GM12878 (cell line): ENCODE measurements around the gene ALAS1. TPM values are rescaled to one million over a fixed set of nuclear protein-coding genes. Genes with fewer than 3 reads are reported as not detected.

Experiments
- ATAC-seq: fragments of 200-7000 bp; cut with Tn5 transposase; 3 replicates; pipeline ENCODE4 v1.9.1; 2020; ENCODE audit warnings: mild to moderate bottlenecking, moderate library complexity
- BruUV-seq: library from RNA; stranded (reverse); fragments of 400-500 nt; replicated peaks from 2 replicates; lab custom pipeline; 2021; lab: Mats Ljungman, UMichigan
- CTCF ChIA-PET: fragments of 300-600 bp; sonication (Branson Sonifier 250); formaldehyde crosslinking; extraction: SDS; loops from one replicate; lab custom pipeline; 2021; ENCODE audit warnings: inconsistent platforms; lab: Yijun Ruan, JAX
- POLR2A ChIA-PET: fragments of 350-600 bp; formaldehyde crosslinking; extraction: SDS; loops from one replicate; lab custom pipeline; 2021; ENCODE audit warnings: inconsistent platforms; lab: Charles Lee
- RAD21 ChIA-PET: fragments of 300-600 bp; sonication (Branson Sonifier 250); formaldehyde crosslinking; loops from one replicate; lab custom pipeline; 2023; ENCODE audit warnings: antibody characterized with exemption; ENCODE audit not compliant: unreplicated experiment; lab: Charles Lee
- SMC1A ChIA-PET: fragments of 300-600 bp; sonication (Branson Sonifier 250); formaldehyde crosslinking; loops from one replicate; lab custom pipeline; 2023; ENCODE audit not compliant: unreplicated experiment, uncharacterized antibody; lab: Charles Lee
- DNase-seq: peaks from one replicate; pipeline ENCODE4 v3.0.0-alpha.2; 2011; ENCODE audit warnings: low read depth, low spot score
- FAIRE-seq: peaks from 3 replicates; lab custom pipeline; 2011; peaks lifted over from hg19 to GRCh38; lab: Jason Lieb, UNC
- H2AFZ ChIP-seq: 2 replicates; pipeline ENCODE4 v1.6.0; 2011; ENCODE audit warnings: low read depth, low read length, control low read depth; ENCODE audit not compliant: control insufficient read depth
- H3K27ac ChIP-seq: 2 replicates; pipeline ENCODE4 v1.5.1; 2011; ENCODE audit warnings: control low read depth; ENCODE audit not compliant: control insufficient read depth, insufficient read depth
- H3K27me3 ChIP-seq, 2 experiments: replicated peaks in 1 of 2; 2 replicates each; pipeline versions ENCODE4 v1.6.0 to v1.6.1; 2011; ENCODE audit warnings: low read length in 1 of 2; ENCODE audit not compliant: control insufficient read depth in 2 of 2, insufficient read depth in 2 of 2
- H3K36me3 ChIP-seq, 2 experiments: 2 replicates each; pipeline ENCODE4 v1.5.1; 2011; ENCODE audit warnings: low read length in 1 of 2; ENCODE audit not compliant: control insufficient read depth in 2 of 2, insufficient read depth in 2 of 2
- H3K4me1 ChIP-seq: 2 replicates; pipeline ENCODE4 v1.6.1; 2011; ENCODE audit warnings: mild to moderate bottlenecking, low read length, moderate library complexity, mixed read lengths; ENCODE audit not compliant: control insufficient read depth, insufficient read depth
- H3K4me2 ChIP-seq: 2 replicates; pipeline ENCODE4 v1.6.0; 2011; ENCODE audit warnings: control low read depth; ENCODE audit not compliant: control insufficient read depth, insufficient read depth
- H3K4me3 ChIP-seq: fragments of 200-600 bp; sonication (generic); 2 replicates; pipeline ENCODE4 v1.5.1; 2016
- H3K79me2 ChIP-seq: 2 replicates; pipeline ENCODE4 v1.6.0; 2011; ENCODE audit warnings: low read length; ENCODE audit not compliant: control insufficient read depth, insufficient read depth
- H3K9ac ChIP-seq: 2 replicates; pipeline ENCODE4 v1.8.0; 2011; ENCODE audit warnings: low read length, control low read depth, mixed read lengths; ENCODE audit not compliant: control insufficient read depth, insufficient read depth
- H3K9me3 ChIP-seq: replicated peaks from 3 replicates; pipeline ENCODE4 v1.5.1; 2011; ENCODE audit warnings: mild to moderate bottlenecking, low read length; ENCODE audit not compliant: control insufficient read depth, insufficient read depth
- H4K20me1 ChIP-seq: 2 replicates; pipeline ENCODE4 v1.6.0; 2011; ENCODE audit not compliant: control insufficient read depth, insufficient read depth
- CHD4 ChIP-seq: fragments of 200-600 bp; sonication (generic); IDR thresholded peaks from 2 replicates; pipeline ENCODE4 v1.6.1; 2016; ENCODE audit warnings: mild to moderate bottlenecking
- GATAD2B ChIP-seq: fragments of 450-650 bp; conservative IDR thresholded peaks from 2 replicates; pipeline ENCODE4 v1.6.1; 2017; ENCODE audit warnings: low read depth, mild to moderate bottlenecking, moderate library complexity
- IKZF2 ChIP-seq, 2 experiments: fragments of 450-650 bp; IDR thresholded peaks; 2 replicates each; pipeline ENCODE4 v1.6.1; 2017; ENCODE audit warnings: mild to moderate bottlenecking in 2 of 2, moderate library complexity in 2 of 2
- MTA3 ChIP-seq: IDR thresholded peaks from 2 replicates; pipeline ENCODE4 v1.6.1; 2012; ENCODE audit warnings: low read length, inconsistent platforms, borderline replicate concordance
- POLR2A ChIP-seq: IDR thresholded peaks from 2 replicates; pipeline ENCODE4 v1.6.1; 2011; ENCODE audit warnings: low read depth, mild to moderate bottlenecking, low read length
- RBBP5 ChIP-seq: fragments of 200-600 bp; sonication (generic); conservative IDR thresholded peaks from 2 replicates; pipeline ENCODE4 v1.6.1; 2016
- SIX5 ChIP-seq: IDR thresholded peaks from 2 replicates; pipeline ENCODE4 v1.6.1; 2011; ENCODE audit warnings: mild to moderate bottlenecking, low read depth, low read length, moderate library complexity; ENCODE audit not compliant: severe bottlenecking
- SMARCA5 ChIP-seq: fragments of 450-650 bp; IDR thresholded peaks from 2 replicates; pipeline ENCODE4 v1.6.1; 2017; ENCODE audit warnings: mild to moderate bottlenecking
- SPI1 ChIP-seq: IDR thresholded peaks from 2 replicates; pipeline ENCODE4 v1.6.1; 2011; ENCODE audit warnings: low read depth, mild to moderate bottlenecking, low read length, moderate library complexity, borderline replicate concordance; ENCODE audit not compliant: insufficient read depth
- TCF12 ChIP-seq: IDR thresholded peaks from 2 replicates; pipeline ENCODE4 v1.6.1; 2011; ENCODE audit warnings: low read depth, mild to moderate bottlenecking, low read length
- ZNF207 ChIP-seq: fragments of 450-650 bp; IDR thresholded peaks from 2 replicates; pipeline ENCODE4 v1.6.1; 2014; ENCODE audit warnings: antibody characterized with exemption, mild to moderate bottlenecking, borderline replicate concordance
- ZNF274 ChIP-seq: IDR thresholded peaks from one replicate; pipeline ENCODE4 v1.8.0; 2011; ENCODE audit not compliant: insufficient read length, insufficient read depth
- WGBS: methylation state at CpG from one replicate; pipeline ENCODE4 v1.1.6; 2016; ENCODE audit warnings: low lambda C conversion rate; ENCODE audit not compliant: insufficient replicate concordance, insufficient coverage; ENCODE audit errors: missing lambda C conversion rate; 5-methylcytosine and 5-hydroxymethylcytosine counted together
- in situ Hi-C: fragments of 300-500 bp; cut with MboI; formaldehyde crosslinking; loops from 9 replicates; pipeline ENCODE4 v1.14.3; 2018; ENCODE audit warnings: mixed read lengths
- intact Hi-C: fragments of 100-400 bp; cut with micrococcal nuclease; formaldehyde crosslinking; loops from one replicate; pipeline ENCODE4 v1.14.2; 2022; ENCODE audit not compliant: unreplicated experiment
- polyA plus RNA-seq, 11 experiments: library from polyadenylated mRNA; depleted of rRNA in 4 of 11; unstranded in 6 of 11; stranded (reverse) in 5 of 11; fragments of >200 nt; fragmentation: Nextera tagmentation in 4 of 11; fragmentation: Illumina TruSeq in 1 of 11; extraction: Ambion mirVana in 4 of 11; extraction: Trizol in 1 of 11; gene quantifications; 1 replicate in 1 of 11; 2 replicates in 10 of 11; pipeline versions ENCODE4 v1.2.1 to v1.2.3, GENCODE V29; 2011 to 2016; ENCODE audit warnings: inconsistent platforms in 2 of 11, missing spikeins in 2 of 11, low read depth in 1 of 11
- total RNA-seq, 4 experiments: library from RNA; depleted of rRNA in 3 of 4; stranded (reverse); fragments of >200 nt in 3 of 4; fragmentation: Illumina TruSeq in 1 of 4; extraction: Trizol in 1 of 4; gene quantifications; 2 replicates each; pipeline versions ENCODE4 v1.2.1 to v1.2.3, GENCODE V29; 2013 to 2021

The ALAS1 gene
- total and polyA plus RNA-seq, 10 of the 15 experiments (the other 5 are each of a cell fraction or from before 2014, with no cell fraction given) = 69.9 to 115 (median 94.1) TPM

- Histone ChIP-seq H3K36me3 (peaks cover 19 to 35% of the 10 kb centered on the region in 2 experiments), H4K20me1 (no peaks in the 10 kb centered on the region), H3K27ac (no peak overlapping the region), H2AFZ (no peak overlapping the region), H3K4me1 (peaks cover 9% of the 10 kb centered on the region), H3K4me3 (no peak overlapping the region), H3K4me2 (no peak overlapping the region), H3K9me3 (no peaks in the 10 kb centered on the region), H3K79me2 (no peaks in the 10 kb centered on the region), H3K9ac (no peak overlapping the region), H3K27me3 (no peaks in the 10 kb centered on the region)
- ChIA-PET POLR2A (no interaction called here), CTCF (interaction anchor here (1.0 kb wide), 1 partner anchor 9 kb away, joined by 5 read pairs; no protein-coding TSS in a partner anchor), SMC1A (interaction anchor here (1.3 kb wide), 2 partner anchors 11 kb away, joined by 4 to 5 read pairs; partner anchors contain the start of gene TLR9), RAD21 (no interaction called here)
- FAIRE-seq (no peak), ATAC-seq (no peak), DNase-seq (no peak)
- no TSS peak for BruUV-seq
- in situ Hi-C loops (no loop called here), intact Hi-C loops (no loop called here)
- no peak for TF ChIP-seq SMARCA5
- no peak for TF ChIP-seq ZNF207
- TF ChIP-seq CHD4 = no peak
- no peak for TF ChIP-seq ZNF274
- TF ChIP-seq SIX5 = no peak
- TF ChIP-seq RBBP5 = no peak
- TF ChIP-seq POLR2A = no peak
- no peak for TF ChIP-seq MTA3
- TF ChIP-seq GATAD2B = no peak
- TF ChIP-seq IKZF2 (IDR thresholded peaks at IDR 0.05) = no peak
- TF ChIP-seq SPI1 = no peak
These were observed 15.9 kb downstream of the ALAS1 start for GRCh38 chr3:52213901-52214300.

GRCh38 chr3:52215351-52215750 is 17.4 kb downstream of the ALAS1 start:
- no peak for TF ChIP-seq TCF12
- TF ChIP-seq POLR2A = peak; percentile 41; the same call in 1 of the 2 replicates
- no TSS peak for BruUV-seq
- ChIA-PET POLR2A (no interaction called here), CTCF (interaction anchor here (0.7 to 1.2 kb wide), 2 partner anchors 10 to 192 kb away, joined by 3 to 4 read pairs; no protein-coding TSS in a partner anchor), SMC1A (interaction anchor here (1.3 kb wide), 2 partner anchors 10 to 13 kb away, joined by 4 to 5 read pairs; partner anchors contain the start of gene TLR9), RAD21 (no interaction called here)
- H3K4me2 ChIP-seq = no peak overlapping the region
- intact Hi-C loops (no loop called here), in situ Hi-C loops (no loop called here)
- FAIRE-seq (no peak), DNase-seq (no peak), ATAC-seq (no peak)
- H3K79me2 ChIP-seq = no peaks in the 10 kb centered on the region
- no peaks in the 10 kb centered on the region for H3K27me3 ChIP-seq
- H3K27ac ChIP-seq = no peak overlapping the region
- H2AFZ ChIP-seq = no peak overlapping the region
- H3K36me3 ChIP-seq = peaks cover 16 to 26% of the 10 kb centered on the region in 2 experiments
- peaks cover 14% of the 10 kb centered on the region for H3K4me1 ChIP-seq
- 94% methylated on average over 7 of the region's 7 CpGs for WGBS
- no peak overlapping the region for H3K4me3 ChIP-seq
- H3K9me3 ChIP-seq = no peaks in the 10 kb centered on the region
- no peak overlapping the region for H3K9ac ChIP-seq
- no peaks in the 10 kb centered on the region for H4K20me1 ChIP-seq
